ENCODE data around the gene SPARC. TPM values are rescaled to one million over a fixed set of nuclear protein-coding genes. Genes with fewer than 3 reads are reported as not detected.

SPARC gene
- total RNA-seq, 1 experiment from 2014 or later, result 320 TPM

GRCh38 chr5:151624476-151624875, 62.2 kb downstream of the SPARC start:
- Histone ChIP-seq H2BK15ac (ENCODE audit: low read depth, low read length) (no peak overlapping the region), H3K27ac (ENCODE audit: insufficient read length, low read depth, low read length) (no peak overlapping the region), H2BK20ac (ENCODE audit: low read depth, low read length, poor library complexity, severe bottlenecking) (no peak overlapping the region), H4K5ac (ENCODE audit: insufficient read length, low read depth, low read length) (no peak overlapping the region), H4K8ac (replicated peaks; ENCODE audit: insufficient read length, low read depth, low read length) (no peak overlapping the region), H3K14ac (ENCODE audit: insufficient read depth, low read length) (no peak overlapping the region), H3K79me1 (ENCODE audit: insufficient read depth, low read depth, low read length, poor library complexity, severe bottlenecking) (no peaks in the 10 kb centered on the region), H2BK120ac (ENCODE audit: low read depth, low read length, poor library complexity, severe bottlenecking) (no peak overlapping the region), H2BK12ac (ENCODE audit: insufficient read length, low read depth, low read length) (no peak overlapping the region), H3K4me1 (ENCODE audit: insufficient read depth, low read length) (peaks cover 6% of the 10 kb centered on the region; the same call in 1 of the 2 replicates), H3K9me3 (ENCODE audit: control insufficient read depth, low read depth, low read length) (no peaks in the 10 kb centered on the region), H3T11ph (ENCODE audit: low read length) (no peak overlapping the region), H3K9ac (ENCODE audit: extremely low read depth, insufficient read length, low read length) (no peak overlapping the region), H2AK5ac (ENCODE audit: insufficient read length, low read length) (no peak overlapping the region), H3K23ac (ENCODE audit: insufficient read length, low read depth, low read length) (no peak overlapping the region), H2AFZ (ENCODE audit: low read length) (no peak overlapping the region), H3K18ac (ENCODE audit: insufficient read length, low read depth, low read length) (no peak overlapping the region), H3K4ac (ENCODE audit: low read depth, low read length) (no peak overlapping the region), H3K56ac (ENCODE audit: insufficient read length, low read depth, low read length) (no peak overlapping the region), H3K23me2 (ENCODE audit: insufficient read length, low read depth, low read length, poor library complexity, severe bottlenecking) (no peaks in the 10 kb centered on the region), H4K91ac (ENCODE audit: insufficient read length, low read depth, low read length) (no peak overlapping the region), H3K4me2 (ENCODE audit: insufficient read depth, insufficient read length, low read length) (no peak overlapping the region), H3K27me3 (ENCODE audit: insufficient read depth, low read length) (no peaks in the 10 kb centered on the region), H4K20me1 (ENCODE audit: control insufficient read depth, insufficient read depth, insufficient read length) (no peaks in the 10 kb centered on the region), H2BK5ac (ENCODE audit: insufficient read length, low read length) (no peak overlapping the region), H3K79me2 (ENCODE audit: insufficient read depth, low read length) (no peaks in the 10 kb centered on the region)
- Mint-ChIP-seq H3K4me3 (no peak overlapping the region), H3K27me3 (ENCODE audit: low read depth) (peaks cover 4% of the 10 kb centered on the region; the same call in 1 of the 2 replicates), H3K4me1 (peaks cover 33 to 34% of the 10 kb centered on the region in 2 experiments), H3K36me3 (ENCODE audit: insufficient read depth in 1 of 3, low read depth in 3 of 3) (no peaks in the 10 kb centered on the region), H3K27ac (peak overlapping the region in 1 of 3 experiments; percentile 5; a peak in 1 of 7 replicates), H3K9me3 (no peaks in the 10 kb centered on the region)
- DNase-seq, result no peak
- no CpG with 5 or more reads among the region's 8 CpGs for WGBS (ENCODE audit: extremely low coverage, insufficient read length, low lambda C conversion rate)
- TF ChIP-seq, protein P1, sequence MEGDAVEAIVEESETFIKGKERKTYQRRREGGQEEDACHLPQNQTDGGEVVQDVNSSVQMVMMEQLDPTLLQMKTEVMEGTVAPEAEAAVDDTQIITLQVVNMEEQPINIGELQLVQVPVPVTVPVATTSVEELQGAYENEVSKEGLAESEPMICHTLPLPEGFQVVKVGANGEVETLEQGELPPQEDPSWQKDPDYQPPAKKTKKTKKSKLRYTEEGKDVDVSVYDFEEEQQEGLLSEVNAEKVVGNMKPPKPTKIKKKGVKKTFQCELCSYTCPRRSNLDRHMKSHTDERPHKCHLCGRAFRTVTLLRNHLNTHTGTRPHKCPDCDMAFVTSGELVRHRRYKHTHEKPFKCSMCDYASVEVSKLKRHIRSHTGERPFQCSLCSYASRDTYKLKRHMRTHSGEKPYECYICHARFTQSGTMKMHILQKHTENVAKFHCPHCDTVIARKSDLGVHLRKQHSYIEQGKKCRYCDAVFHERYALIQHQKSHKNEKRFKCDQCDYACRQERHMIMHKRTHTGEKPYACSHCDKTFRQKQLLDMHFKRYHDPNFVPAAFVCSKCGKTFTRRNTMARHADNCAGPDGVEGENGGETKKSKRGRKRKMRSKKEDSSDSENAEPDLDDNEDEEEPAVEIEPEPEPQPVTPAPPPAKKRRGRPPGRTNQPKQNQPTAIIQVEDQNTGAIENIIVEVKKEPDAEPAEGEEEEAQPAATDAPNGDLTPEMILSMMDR (conservative IDR thresholded peaks at IDR 0.05), result no peak

Measured in H9 (cell line).